Measurements from ENCODE around the gene SLC6A17. TPM values are rescaled to one million over a fixed set of nuclear protein-coding genes. Genes with fewer than 3 reads are reported as not detected.

Gene SLC6A17
- total RNA-seq, 1 donor from 2014 or later, result 46.1 TPM

- Mint-ChIP-seq H3K4me1 (ENCODE audit: unreplicated experiment) (peaks cover 48% of the 10 kb centered on the region), H3K9me3 (ENCODE audit: unreplicated experiment) (no peaks in the 10 kb centered on the region), H3K27ac (ENCODE audit: unreplicated experiment) (no peak overlapping the region), H3K27me3 (ENCODE audit: unreplicated experiment) (peaks cover 7% of the 10 kb centered on the region), H3K36me3 (ENCODE audit: low read depth, unreplicated experiment) (peaks cover 10% of the 10 kb centered on the region), H3K4me3 (ENCODE audit: unreplicated experiment) (no peak overlapping the region)
- DNase-seq (ENCODE audit: low spot score), result no peak
- TF ChIP-seq, protein P1, sequence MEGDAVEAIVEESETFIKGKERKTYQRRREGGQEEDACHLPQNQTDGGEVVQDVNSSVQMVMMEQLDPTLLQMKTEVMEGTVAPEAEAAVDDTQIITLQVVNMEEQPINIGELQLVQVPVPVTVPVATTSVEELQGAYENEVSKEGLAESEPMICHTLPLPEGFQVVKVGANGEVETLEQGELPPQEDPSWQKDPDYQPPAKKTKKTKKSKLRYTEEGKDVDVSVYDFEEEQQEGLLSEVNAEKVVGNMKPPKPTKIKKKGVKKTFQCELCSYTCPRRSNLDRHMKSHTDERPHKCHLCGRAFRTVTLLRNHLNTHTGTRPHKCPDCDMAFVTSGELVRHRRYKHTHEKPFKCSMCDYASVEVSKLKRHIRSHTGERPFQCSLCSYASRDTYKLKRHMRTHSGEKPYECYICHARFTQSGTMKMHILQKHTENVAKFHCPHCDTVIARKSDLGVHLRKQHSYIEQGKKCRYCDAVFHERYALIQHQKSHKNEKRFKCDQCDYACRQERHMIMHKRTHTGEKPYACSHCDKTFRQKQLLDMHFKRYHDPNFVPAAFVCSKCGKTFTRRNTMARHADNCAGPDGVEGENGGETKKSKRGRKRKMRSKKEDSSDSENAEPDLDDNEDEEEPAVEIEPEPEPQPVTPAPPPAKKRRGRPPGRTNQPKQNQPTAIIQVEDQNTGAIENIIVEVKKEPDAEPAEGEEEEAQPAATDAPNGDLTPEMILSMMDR (IDR thresholded peaks at IDR 0.05; ENCODE audit: unreplicated experiment), result no peak
Measured at GRCh38 chr1:110216844-110217444, 66.7 kb downstream of the SLC6A17 start.

DNA sequence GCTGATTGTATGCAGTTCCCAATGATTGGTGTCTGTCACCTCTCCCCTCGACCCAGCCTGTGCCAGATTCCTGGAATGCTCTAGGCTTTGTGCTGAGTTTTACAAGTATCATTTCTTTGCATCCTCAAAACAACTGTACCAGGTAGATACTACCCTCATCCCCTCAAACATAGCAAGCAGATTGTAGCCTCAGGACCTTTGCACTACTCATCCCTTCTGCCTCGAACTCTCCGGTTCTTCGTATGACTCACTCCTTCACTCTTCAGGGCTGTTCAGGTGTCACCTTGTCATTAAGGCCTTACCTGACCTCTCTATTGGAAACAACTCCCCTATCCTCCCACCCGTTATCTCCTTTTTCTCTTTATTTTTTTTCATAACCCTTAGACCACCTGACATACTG is 67.8 kb downstream of the SLC6A17 start:
- TF ChIP-seq, protein P1 (IDR thresholded peaks at IDR 0.05; ENCODE audit: unreplicated experiment), result no peak

DNA sequence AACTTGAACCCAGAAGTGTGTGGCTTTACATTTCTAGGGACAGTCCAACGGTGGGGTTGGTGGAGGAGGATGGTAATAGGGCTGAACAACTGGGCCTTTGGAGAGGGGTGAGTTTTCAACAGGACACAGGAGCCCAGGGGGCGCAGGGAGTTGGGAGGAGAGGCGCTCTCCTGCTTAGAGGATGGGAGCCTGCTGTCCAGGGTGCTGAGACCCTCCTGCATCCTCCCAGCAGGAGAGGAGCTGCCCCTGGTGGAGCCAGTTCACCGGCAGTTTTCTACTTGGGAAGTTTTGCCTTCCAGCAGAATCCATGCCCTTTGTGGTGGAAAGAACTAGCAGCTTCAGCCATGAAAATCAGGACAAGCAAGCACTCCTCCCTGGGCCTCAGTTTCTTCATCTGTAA is 68.4 kb downstream of the SLC6A17 start:
- peak; percentile 38 for DNase-seq (ENCODE audit: low spot score)
- H3K36me3 Mint-ChIP-seq (ENCODE audit: low read depth, unreplicated experiment), result peaks cover 16% of the 10 kb centered on the region
- no peaks in the 10 kb centered on the region for H3K9me3 Mint-ChIP-seq (ENCODE audit: unreplicated experiment)
- TF ChIP-seq, protein P1 (IDR thresholded peaks at IDR 0.05; ENCODE audit: unreplicated experiment), result no peak
- H3K27ac Mint-ChIP-seq (ENCODE audit: unreplicated experiment), result no peak overlapping the region
- H3K27me3 Mint-ChIP-seq (ENCODE audit: unreplicated experiment), result peaks cover 7% of the 10 kb centered on the region
- peaks cover 35% of the 10 kb centered on the region for H3K4me1 Mint-ChIP-seq (ENCODE audit: unreplicated experiment)
- no peak overlapping the region for H3K4me3 Mint-ChIP-seq (ENCODE audit: unreplicated experiment)

More for the DNA sequence above, 67.8 kb downstream of the SLC6A17 start:
- peaks cover 13% of the 10 kb centered on the region for H3K36me3 Mint-ChIP-seq (ENCODE audit: low read depth, unreplicated experiment)
- H3K27me3 Mint-ChIP-seq (ENCODE audit: unreplicated experiment), result peaks cover 7% of the 10 kb centered on the region
- H3K4me1 Mint-ChIP-seq (ENCODE audit: unreplicated experiment), result peaks cover 41% of the 10 kb centered on the region
- H3K27ac Mint-ChIP-seq (ENCODE audit: unreplicated experiment), result no peak overlapping the region
- no peak for DNase-seq (ENCODE audit: low spot score)
- no peaks in the 10 kb centered on the region for H3K9me3 Mint-ChIP-seq (ENCODE audit: unreplicated experiment)
- H3K4me3 Mint-ChIP-seq (ENCODE audit: unreplicated experiment), result peak overlapping the region; percentile 44

DNA sequence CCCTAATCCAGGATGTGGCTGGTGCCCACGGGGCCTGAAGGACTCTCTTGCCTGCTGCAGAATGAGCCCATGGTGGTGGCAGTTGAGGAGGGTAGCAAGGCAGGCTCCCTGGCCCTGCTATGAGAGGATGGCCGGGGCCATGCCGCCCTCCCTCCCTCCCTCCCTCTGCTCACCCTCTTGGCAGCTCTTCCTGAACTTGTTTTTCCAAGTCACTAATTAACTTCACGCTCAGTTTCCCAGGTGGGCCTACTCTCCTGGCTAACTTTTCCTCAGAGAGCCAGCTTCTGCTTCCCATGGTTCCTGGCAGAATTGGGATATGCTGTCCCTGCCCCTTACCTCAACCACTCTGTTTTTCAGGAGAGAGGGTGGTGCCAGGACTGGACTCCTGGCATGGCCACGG is 70.0 kb downstream of the SLC6A17 start:
- H3K27ac Mint-ChIP-seq (ENCODE audit: unreplicated experiment), result no peak overlapping the region
- TF ChIP-seq, protein P1 (IDR thresholded peaks at IDR 0.05; ENCODE audit: unreplicated experiment), result no peak
- H3K4me3 Mint-ChIP-seq (ENCODE audit: unreplicated experiment), result no peak overlapping the region
- peaks cover 6% of the 10 kb centered on the region for H3K27me3 Mint-ChIP-seq (ENCODE audit: unreplicated experiment)
- peaks cover 20% of the 10 kb centered on the region for H3K4me1 Mint-ChIP-seq (ENCODE audit: unreplicated experiment)
- DNase-seq (ENCODE audit: low spot score), result no peak
- no peaks in the 10 kb centered on the region for H3K9me3 Mint-ChIP-seq (ENCODE audit: unreplicated experiment)
- peaks cover 23% of the 10 kb centered on the region for H3K36me3 Mint-ChIP-seq (ENCODE audit: low read depth, unreplicated experiment)

- no peak overlapping the region for H3K4me3 Mint-ChIP-seq (ENCODE audit: unreplicated experiment)
- H3K36me3 Mint-ChIP-seq (ENCODE audit: low read depth, unreplicated experiment), result peaks cover 23% of the 10 kb centered on the region
- H3K27me3 Mint-ChIP-seq (ENCODE audit: unreplicated experiment), result peaks cover 6% of the 10 kb centered on the region
- TF ChIP-seq, protein P1 (IDR thresholded peaks at IDR 0.05; ENCODE audit: unreplicated experiment), result no peak
- no peak for DNase-seq (ENCODE audit: low spot score)
- H3K4me1 Mint-ChIP-seq (ENCODE audit: unreplicated experiment), result peaks cover 13% of the 10 kb centered on the region
- no peaks in the 10 kb centered on the region for H3K9me3 Mint-ChIP-seq (ENCODE audit: unreplicated experiment)
- H3K27ac Mint-ChIP-seq (ENCODE audit: unreplicated experiment), result no peak overlapping the region
Measured at GRCh38 chr1:110221119-110221518, 70.8 kb downstream of the SLC6A17 start.

All from endothelial cell (in vitro differentiated cells).